ENCODE data around the gene NAT9. TPM values are rescaled to one million over a fixed set of nuclear protein-coding genes. Genes with fewer than 3 reads are reported as not detected.

NAT9 gene
- polyA plus RNA-seq, 5 donors = 39.2 to 55.3 (median 47.9) TPM

GRCh38 chr17:74807925-74808324 is 31.8 kb upstream of the NAT9 start:
- DNase-seq = no peak

DNA sequence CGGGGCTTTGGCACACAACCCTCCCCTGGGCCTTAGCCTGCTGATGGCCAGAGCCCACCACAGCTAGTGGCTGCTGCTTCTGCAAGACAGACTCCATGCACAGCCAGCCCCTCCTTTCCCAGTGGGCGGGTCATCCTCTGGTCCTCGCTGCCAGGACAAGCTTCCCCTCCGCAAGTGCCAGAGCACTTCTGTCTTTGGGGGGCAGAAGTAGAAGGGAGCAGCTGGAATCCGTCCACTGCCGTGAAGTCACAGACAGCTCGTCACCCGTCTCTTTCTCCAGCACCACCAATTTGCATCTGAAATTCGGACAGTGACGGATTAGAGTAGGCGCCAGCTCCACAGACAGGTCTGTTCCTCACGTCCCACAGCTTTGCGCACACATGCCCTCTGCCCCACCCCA is 31.3 kb upstream of the NAT9 start:
- peak in 1 of 2 donors; percentile 17 for DNase-seq

DNA sequence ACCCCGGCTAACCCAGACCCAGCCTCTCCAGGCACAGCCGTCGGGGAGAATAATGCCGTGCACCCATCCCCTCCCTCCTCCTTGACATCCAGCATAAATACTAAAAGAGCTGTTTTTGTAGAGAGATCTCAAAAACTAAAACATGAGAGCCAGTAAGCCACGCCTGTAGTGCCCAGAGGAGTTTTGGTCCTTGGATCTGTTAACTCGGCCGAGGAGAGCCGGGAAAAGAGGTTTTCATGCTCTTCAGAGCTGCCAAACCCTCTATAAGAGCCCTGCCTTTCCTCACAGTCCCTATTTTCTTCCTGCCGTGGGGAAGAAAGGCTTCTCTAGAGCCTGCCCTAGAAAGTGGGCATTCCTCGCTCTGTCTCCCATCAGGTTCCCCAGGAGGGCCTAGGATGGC is 30.2 kb upstream of the NAT9 start:
- no peak for DNase-seq

- no peak for DNase-seq
These were observed 29.4 kb upstream of the NAT9 start for GRCh38 chr17:74805591-74805991.

GRCh38 chr17:74804683-74805082 is 28.5 kb upstream of the NAT9 start:
- DNase-seq = no peak

DNA sequence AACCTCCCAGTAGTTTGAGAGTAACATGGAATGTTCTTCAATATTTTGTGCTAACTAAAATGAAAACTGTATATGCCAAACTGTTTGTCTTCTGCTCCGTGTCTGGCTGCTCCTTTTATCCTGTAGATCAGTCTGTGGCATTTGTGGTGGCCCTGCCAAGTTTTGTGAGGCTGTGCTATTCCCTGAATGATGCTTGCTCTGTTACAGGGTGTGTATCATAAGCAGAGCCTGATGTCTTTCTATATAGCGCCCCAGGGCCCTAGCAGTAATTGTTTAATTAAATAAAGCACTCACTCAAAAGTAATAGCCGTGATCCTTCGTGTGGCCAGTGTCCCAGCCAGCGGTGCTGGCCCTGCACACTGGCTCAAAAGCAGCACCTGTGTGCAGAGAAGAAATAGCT is 27.8 kb upstream of the NAT9 start:
- DNase-seq = no peak

DNA sequence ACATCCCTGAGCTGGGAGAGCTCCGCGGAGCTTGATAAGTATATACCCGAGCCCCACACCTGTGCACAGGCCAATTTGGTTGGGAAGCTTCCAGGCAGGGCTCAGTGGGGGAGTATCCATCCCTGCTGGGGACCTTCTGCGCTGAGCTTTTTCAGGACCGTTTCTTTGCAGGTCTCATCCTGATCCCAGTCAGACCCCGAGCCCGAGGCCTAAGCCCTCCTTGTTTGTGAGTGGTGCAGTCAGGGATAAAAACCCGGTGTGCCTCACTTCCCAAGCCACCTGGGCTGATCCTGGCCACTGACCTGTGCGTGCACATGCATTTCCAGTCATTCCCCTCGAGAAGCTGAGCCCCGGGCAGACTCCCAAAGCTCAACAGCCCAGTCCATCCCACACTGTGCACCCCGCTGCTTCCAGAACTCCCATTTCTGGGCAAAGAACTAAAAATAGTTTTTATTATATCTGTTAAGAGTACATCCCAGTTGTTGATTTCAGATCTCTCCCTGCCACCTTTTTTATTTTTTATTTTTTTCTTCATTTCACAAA is 27.3 kb upstream of the NAT9 start:
- DNase-seq = no peak

DNA sequence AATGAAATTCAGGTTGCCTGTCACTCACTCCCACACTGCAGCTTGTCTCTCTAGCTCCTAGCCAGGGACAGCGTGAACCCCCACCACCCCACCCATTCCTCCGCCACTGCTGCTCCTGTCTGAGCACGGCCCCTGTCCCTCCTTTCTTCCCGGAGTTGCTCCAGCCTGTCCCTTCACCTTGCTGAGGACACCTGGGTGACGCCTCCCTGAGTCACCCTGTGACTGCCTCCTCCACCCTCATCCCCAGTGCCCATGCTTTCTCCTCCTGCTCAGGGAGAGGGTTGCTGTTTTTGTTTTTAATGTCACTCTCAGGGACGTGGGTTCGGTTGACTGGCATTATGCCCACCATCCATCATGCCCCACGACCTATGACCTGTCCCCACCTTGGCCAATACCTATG is 25.8 kb upstream of the NAT9 start:
- no peak for DNase-seq

DNA sequence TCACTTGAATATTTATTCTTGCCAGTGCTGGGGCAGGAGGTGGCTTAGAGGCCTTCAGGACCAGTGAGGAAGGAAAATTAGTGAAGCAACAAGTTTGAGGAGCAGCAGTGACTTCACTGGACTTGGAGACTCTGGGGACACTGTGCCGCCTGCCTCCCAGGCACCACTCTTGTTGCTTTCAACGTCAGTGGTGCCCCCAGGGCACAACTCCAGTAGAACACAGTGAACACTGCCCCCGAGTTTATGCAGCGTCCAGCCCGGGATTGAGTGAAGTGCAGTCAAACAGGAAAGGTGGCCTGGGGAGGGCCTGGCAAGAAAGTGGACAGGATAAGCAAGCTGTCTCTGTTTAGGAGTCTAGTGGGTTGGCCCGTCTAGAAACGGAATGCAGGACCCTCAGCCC is 24.4 kb upstream of the NAT9 start:
- DNase-seq = no peak

- no peak for DNase-seq
These were observed 23.0 kb upstream of the NAT9 start for GRCh38 chr17:74799097-74799496.

- no peak for DNase-seq
These were observed 22.1 kb upstream of the NAT9 start for GRCh38 chr17:74798239-74798707.

DNA sequence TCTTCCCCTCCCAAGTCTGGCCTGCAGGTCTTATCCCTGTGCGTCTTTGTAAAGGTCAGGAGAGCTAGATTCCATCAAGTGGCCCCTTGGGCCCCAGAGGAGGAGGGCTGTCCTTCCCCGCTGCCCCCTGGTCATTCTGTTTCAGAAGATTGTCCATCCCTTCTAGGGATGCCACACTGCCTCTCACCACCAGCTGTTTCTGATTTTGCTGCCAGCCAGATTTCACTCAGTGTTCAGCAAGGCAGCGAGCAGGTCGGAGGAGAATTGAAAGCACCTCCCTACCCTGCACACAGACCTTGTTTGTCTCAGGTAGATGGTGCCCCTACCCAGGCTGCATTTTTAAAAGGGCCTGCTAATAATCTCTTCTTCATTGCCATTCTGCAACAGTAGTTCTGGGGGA is 21.7 kb upstream of the NAT9 start:
- no peak for DNase-seq

DNA sequence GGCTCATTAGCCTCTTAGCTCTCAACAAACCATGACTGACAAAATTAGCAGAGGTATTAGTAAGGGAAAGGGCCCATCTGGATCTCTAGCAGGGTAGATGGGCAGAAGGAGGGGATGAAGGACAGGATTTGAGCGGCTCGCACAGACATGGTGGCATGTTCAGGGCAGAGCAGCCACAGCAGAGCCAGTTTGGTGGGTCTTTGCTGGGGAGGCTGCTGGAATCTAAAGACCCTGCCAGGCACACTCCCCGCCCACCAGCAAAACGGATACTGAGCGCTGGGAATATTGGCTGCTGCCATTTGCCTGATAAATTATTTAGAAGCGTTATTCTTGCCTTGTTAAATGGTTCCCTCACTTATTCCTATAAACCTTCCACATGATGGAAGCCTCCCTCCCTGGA is 20.7 kb upstream of the NAT9 start:
- no peak for DNase-seq

DNA sequence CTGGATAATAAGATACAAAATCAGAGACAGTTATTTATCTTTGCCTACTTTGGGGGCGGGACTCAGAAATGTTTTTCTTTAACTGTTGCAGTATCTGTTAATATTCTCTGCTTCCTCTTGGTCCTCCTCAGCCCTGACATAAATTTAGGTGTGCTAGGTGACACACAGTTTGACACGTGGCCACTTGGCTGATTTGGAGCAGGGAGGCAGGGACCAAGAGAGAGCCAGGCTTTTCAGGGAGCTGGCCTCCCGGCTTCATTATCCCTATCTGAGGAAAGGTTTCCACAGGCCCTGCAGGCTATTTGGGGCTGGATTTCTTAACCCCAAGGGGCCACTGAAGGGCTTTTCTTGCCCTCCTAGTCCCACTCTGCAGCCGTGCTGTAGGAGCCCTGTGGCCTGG is 20.1 kb upstream of the NAT9 start:
- DNase-seq = no peak

DNA sequence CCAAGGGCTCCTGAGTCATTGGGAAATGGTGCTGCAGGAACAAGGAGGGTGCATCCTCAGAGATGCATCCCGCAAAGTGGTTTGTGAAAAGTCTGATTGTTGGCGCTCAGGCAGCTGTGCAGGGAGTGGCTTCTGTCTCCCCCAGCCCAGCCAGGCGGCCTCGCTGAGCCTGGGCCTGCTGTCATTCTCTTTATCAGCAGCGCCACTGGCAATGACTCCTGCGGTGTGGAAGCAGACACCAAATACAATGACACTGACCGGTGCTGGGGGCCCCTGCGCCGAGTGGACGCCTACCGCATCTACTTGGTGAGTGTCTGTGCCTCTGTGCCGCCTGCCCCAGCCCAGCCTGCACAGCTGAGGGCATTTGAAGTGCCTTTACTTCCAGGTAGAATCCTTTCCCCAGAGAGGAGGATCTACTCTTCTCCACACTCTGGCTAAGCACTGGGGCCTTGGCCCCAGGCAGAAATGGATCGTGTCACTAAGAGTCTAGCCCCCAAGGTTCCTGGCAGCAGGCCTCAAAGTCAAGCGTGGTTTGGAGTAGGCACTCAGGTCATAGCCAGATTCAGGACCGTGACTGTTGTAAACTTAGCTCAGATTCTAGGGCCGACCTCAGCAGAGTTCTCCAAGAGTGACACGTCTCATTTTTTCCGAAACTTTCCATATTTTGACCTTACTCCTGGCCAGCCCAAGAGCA is 19.3 kb upstream of the NAT9 start:
- no peak for DNase-seq

- DNase-seq = no peak
These were observed 16.5 kb upstream of the NAT9 start for GRCh38 chr17:74792586-74793105.

DNA sequence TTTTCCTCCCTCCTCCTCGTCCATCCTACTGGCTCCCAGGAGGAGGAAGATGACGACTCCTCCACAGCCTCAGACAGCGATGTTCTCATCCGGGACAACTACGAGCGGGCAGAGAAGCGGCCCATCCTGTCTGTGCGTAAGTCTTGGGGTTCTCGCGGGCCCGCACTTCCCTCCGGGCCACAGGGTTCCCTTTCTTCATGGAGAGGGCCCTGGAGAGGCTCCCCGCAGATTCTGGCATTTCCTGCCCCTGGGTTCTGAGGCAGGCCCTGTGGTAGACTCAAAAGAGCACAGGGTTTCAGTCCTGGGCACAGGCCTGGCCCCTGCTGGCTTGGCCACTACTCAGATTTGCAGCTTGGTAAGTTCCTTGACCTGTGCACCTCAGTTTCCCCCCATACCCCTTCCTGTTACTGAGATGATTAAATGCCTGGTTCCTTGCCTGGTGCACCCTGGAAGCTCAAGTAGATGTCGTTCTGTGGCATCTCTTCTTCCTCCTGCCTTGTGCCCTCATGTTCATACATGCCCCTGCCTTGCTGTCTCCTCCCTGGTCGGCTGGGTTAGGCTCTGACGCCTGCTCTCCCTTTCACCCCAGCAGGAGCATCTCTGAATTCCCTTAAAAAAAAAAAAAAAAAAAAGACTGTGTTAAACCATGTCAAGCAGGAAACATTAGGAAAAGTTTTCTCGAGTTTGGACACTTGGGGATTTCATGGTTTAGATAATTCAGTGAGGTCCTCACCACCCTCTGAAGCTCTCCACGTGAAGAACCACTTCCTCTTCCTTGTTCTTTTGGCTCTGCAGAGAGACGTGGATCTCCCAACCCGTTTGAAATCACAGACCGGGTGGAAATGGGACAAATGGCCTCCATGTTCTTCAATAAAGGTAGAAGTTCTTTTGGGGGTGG is 14.3 kb upstream of the NAT9 start:
- no peak for DNase-seq

- no peak for DNase-seq
These were observed 10.4 kb upstream of the NAT9 start for GRCh38 chr17:74786431-74787055.

- no peak for DNase-seq
These were observed 9.8 kb upstream of the NAT9 start for GRCh38 chr17:74785981-74786360.

- no peak for DNase-seq
These were observed 9.2 kb upstream of the NAT9 start for GRCh38 chr17:74785096-74785980.

DNA sequence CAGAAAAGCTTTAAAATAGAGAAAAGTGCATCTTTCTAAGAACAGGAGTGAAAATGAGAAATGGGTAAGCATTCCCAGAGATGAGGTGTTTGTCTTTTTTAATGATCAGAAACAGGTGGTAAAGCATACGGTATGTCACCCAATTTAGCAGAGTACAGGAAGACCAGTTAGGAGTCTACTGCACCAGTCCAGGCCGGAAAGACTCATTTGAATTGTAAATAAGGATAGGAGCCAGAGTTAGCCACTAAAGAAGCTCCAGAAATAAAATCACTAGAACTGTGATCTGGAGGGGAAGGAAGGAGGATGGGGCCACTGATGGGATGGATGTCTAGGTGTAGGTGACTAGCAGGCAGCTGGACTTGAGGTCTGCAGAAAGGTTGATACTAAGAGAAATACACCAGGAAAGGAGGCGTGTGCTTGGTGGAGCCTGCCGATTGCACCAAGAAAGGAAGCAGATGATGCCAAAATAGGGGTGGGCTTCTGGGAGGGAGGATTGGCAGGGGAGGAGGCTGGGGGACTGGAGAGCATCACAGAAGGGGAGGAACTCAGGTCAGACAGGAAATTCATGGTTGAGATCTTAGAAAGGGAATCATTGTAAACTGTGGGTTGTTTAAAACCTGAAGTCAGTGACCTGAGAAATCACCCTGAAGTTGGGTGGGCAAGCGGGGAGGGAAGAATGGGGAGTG is 8.1 kb upstream of the NAT9 start:
- no peak for DNase-seq

Data from right lung (tissue), 5 donors.